GM18520 (cell line): ENCODE results near the gene POLE3.
"Not testable (repeated sequence)": the region's sequence is repeated elsewhere in the genome, so short reads cannot be mapped to it uniquely, and the experiment has no call there.

Experiments used
- ATAC-seq: cut with Tn5 transposase; IDR thresholded peaks from one replicate; pipeline ENCODE4 v1.9.1; 2021; ENCODE audit not compliant: unreplicated experiment

Gene POLE3

GRCh38 chr9:113379094-113379828, 31.2 kb downstream of the POLE3 start:
- not testable (repeated sequence) for ATAC-seq

DNA sequence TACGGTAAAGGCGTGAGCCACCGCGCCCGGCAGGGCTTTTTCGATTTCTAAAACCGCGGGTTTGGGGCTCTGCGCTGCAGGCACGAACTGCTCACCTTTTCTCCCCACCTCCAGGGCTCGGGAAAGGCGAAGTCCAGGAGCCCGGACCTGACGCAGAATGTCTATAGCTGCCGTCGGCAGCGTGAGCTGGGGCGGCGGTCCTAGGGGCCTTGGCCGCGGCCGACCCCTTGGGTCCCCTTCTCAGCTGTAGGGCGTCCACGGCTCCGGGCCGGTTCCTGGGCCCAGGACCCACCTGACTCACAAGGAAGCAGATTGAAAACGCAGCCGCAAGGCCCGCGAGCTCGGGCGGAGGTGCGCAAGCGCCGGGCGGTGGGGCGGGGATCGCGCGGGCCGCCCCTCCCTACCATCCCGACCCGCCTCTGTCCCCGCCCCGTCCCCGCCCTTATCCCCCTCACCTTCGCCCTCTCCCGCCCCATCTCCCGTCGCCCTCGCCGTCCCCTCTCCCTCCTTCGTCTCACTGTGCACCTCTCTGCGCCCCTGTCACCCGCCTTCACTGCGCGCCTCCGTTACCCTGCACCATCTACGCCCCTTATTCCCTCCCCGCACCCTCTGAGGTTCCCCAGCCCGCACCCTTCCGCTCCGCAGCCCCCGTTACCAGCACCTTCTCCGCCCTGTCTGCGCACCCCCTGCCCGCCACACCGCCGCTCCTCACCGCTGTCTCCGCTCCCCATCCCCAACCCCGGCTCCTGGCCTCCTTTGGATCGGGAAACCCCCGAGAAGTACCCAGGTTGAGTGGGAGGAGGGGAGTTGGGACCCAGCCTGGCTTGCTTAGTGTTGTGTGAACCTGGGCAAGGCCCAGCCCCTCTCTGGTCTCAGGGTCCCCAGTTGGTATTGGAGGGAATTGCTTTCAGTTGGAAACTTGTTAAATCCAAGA, 33.6 kb downstream of the POLE3 start, which contains the start of gene HDHD3:
TSS of gene HDHD3 (minus strand) at position 353 of the 934 bp plus-strand sequence. CDS start 2,632 bp downstream, outside the sequence.
- ATAC-seq: peak; percentile 77

DNA sequence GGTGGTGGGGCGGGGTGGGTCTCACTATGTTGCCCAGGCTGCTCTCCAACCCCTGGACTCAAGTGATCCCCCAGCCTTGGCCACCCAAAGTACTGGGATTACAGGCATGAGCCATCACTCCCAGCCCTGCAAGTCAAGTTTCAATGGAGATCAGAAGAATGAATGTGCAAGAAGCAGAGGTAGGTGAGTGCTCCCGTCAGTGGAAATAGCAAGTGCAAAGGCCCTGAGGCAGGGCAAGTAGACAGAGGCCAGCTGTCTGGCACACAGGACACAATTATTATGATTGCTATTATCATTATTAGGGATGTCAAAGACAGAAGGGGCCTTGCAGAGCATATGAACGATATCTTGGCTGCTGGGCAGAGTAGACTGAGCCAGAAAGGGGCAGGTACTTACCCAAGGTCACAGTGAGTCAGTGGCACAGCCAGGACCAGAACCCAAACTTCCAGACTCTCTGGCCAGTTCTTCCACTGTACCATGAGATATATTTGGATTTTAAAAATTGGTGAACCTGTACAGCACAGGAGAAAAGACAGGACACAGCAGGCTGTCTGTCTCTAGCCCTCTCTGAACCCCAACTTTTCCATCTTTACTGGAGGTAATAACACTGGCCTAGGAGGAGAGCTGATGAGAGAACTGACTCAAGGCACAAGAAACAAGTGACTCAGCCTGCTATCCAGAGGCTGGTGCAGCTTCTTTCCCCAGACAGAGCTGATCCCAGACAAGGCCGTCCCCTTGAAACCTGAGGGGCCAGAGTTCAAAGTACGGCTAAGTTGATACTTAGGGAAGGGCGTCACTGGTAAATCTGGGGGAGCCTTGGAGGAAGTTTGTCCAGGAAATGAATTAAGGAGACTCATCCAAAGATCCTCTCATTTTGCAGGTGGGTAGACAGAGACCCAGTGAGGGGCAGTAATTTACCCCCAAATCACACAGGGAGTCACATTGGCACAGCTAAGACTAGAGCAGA, 35.1 kb downstream of the POLE3 start:
- no peak for ATAC-seq

- ATAC-seq: no peak
Observed at GRCh38 chr9:113373676-113374392, 36.6 kb downstream of the POLE3 start.

- ATAC-seq: no peak
Observed at GRCh38 chr9:113373256-113373655, 37.2 kb downstream of the POLE3 start.

- ATAC-seq: no peak
Observed at GRCh38 chr9:113372059-113372458, 38.4 kb downstream of the POLE3 start.

- ATAC-seq: no peak
Observed at GRCh38 chr9:113370806-113371325, 39.6 kb downstream of the POLE3 start.

DNA sequence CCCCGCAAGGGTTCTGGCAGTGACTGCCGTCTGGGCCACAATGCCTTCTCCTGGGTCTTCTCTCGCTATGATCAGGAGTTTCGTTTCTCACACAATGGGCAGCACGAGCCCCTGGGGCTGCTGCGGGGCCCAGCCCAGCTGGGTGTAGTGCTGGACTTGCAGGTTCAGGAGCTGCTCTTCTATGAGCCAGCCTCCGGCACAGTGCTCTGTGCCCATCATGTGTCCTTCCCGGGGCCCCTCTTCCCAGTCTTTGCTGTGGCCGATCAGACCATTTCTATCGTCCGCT, 40.7 kb downstream of the POLE3 start:
- ATAC-seq: no peak

- no peak for ATAC-seq
Observed at GRCh38 chr9:113368982-113369854, 41.3 kb downstream of the POLE3 start.

GRCh38 chr9:113368348-113368981, 42.0 kb downstream of the POLE3 start:
- no peak for ATAC-seq

DNA sequence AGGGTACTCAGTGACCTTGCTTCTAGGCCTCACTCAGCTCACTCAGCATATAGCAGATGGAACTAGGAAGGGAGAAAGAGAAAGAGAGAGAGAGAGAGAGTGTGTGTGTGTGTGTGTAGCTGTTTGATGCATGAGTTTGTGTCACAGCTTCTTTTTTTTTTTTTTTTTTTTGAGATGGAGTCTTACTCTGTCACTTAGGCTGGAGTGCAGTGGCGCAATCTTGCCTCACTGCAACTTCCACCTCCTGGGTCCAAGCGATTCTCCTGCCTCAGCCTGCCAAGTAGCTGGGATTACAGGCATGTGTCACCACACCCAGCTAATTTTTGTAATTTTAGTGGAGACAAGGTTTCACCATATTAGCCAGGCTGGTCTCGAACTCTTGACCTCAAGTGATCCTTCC, 44.8 kb downstream of the POLE3 start:
- not testable (repeated sequence) for ATAC-seq

- no peak for ATAC-seq
Observed at GRCh38 chr9:113364951-113365350, 45.5 kb downstream of the POLE3 start.

- no peak for ATAC-seq
Observed at GRCh38 chr9:113363336-113363735, 47.1 kb downstream of the POLE3 start.

DNA sequence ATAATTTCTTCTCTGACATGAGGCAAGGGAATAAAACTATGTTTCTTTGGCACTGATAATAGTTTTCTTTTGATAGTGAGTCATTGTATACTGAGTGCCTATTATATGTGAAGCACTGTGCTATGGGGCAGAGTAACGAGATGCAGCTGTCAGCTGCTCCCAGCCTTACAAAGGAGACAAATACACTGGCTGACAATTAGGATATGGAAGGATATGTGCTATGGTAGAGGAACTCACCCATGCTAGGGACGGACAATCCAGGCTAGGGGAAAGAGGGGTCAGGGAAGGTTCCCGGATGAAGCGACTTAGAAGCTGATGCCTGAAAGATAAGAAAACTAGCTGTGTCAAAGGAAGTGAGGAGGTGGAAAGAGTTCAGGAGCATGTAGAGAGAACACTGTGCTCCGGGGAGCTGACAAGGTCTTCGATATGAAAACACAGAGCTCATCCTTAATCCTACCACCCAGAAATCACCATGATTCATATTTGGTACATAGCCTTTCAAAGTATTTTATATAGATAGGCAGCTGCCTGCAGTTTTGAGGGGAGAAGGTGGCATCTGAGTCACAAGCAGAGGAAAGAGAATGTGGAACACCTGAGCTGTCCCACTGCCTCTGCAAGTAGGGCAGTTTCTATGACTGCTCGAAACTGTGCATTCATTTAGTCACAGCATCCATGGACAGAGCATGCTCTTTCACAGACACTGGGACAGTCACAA, 49.0 kb downstream of the POLE3 start:
- no peak for ATAC-seq

- no peak for ATAC-seq
Observed at GRCh38 chr9:113360242-113360842, 50.1 kb downstream of the POLE3 start.

DNA sequence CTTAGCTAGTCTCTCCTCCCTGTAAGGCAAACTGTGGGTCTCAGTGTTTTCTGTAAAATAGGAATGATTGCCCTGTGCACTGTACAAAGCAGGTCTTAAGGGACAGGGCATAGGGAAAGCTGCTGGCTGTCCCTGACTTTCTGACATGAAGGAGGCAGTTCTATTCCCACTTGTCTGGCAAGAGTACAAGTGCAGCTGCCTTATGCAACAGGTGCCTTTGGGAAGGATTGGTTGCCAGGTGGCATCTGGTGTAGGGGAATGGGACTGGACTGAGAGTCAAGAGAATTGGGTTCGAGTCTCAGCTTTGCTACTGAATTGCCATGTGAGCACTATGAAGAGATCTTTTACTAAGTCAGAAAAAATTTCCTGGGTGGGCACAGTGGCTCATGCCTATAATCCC, 51.1 kb downstream of the POLE3 start:
- no peak for ATAC-seq
